GM19238 (cell line): ENCODE data around the gene DACH1.
"Not testable (repeated sequence)": the region's sequence is repeated elsewhere in the genome, so short reads cannot be mapped to it uniquely, and the experiment has no call there.

ENCODE experiments used
- DNase-seq: peaks from one replicate; pipeline ENCODE4 v3.0.0; 2011; ENCODE audit warnings: low spot score; ENCODE audit not compliant: insufficient read length

DACH1 gene

DNA sequence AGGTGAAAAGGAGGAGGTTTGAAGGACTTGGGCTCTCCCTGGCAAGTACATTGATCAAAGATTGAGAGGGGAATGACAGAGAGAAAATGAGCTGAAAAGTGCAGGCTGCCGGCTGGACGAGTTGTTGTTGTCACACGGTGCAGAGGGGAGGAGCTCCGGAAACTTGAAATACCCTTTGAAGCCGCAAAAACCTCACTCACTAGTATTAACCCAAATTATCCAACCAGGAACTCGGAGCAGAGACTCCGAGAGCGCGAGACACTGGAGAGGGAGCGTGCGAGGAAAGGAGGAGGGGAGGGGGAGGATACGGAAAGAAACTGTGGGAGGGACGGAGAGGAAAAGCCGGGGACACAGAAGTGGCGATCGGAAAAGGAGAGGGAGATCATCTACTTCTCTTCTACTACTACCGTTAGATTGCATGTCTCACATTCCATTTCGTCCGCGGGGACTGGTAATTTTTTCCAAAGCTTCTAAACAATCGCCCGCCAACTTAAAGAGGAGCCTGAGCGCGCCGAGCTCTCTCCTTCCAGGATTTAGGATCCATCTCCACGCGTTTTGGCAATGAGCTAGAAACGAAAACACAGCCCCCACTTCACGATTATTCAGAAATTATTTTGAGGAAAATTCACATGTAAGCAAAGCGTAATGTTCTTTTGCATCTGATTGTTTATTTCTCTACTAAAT lies at the start of gene DACH1:
DACH1 (minus strand) TSS at position 74 of the 684 bp plus-strand sequence.
- DNase-seq, result no peak

GRCh38 chr13:71913717-71914116 lies 46.7 kb upstream of the DACH1 start:
- no peak for DNase-seq

DNA sequence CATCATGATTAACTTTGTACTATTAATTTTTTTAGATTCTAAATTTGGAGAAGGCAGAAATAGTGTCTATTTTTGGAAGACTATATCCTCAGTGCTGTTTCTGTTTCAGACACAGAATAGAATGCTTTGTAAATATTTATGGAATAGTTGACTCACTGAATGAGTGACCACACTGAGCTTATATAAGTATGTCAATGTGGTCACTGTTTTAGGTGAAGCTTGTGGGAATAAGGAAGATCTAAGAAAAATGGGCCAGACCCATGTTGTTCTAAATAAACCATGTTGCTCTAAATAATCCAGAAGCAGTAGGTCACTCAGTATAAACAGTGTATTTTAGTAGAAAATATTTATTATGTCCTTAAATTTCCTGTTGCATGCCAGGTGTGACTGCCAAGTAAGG lies 45.5 kb upstream of the DACH1 start:
- DNase-seq, result no peak

DNA sequence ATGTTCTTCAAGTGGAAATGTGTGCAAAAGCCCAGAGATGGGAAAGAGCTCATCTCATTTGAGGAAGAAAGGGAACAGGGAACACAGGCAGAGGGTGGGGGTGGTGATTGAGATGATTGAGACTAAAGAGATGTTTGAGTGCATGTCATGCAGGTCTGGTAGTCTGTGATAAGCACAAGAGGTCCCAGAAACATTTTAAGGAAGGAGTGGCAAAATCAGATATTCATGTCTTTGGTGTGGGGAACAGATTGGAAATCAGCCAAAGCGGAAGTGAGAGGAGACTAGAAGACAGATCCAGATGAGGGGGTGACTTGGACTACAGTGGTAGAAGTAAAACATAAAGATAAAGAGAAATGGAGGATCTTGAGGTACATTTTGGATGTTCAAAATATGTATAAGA lies 39.4 kb upstream of the DACH1 start:
- DNase-seq, result no peak

GRCh38 chr13:71902676-71903075 lies 35.7 kb upstream of the DACH1 start:
- no peak for DNase-seq

DNA sequence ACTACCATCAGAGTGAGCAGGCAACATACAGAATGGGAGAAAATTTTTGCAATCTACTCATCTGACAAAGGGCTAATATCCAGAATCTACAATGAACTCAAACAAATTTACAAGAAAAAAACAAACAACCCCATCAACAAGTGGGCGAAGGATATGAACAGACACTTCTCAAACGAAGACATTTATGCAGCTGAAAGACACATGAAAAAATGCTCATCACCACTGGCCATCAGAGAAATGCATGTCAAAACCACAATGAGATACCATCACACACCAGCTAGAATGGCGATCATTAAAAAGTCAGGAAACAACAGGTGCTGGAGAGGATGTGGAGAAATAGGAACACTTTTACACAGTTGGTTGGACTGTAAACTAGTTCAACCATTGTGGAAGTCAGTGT lies 26.5 kb upstream of the DACH1 start:
- not testable (repeated sequence) for DNase-seq

DNA sequence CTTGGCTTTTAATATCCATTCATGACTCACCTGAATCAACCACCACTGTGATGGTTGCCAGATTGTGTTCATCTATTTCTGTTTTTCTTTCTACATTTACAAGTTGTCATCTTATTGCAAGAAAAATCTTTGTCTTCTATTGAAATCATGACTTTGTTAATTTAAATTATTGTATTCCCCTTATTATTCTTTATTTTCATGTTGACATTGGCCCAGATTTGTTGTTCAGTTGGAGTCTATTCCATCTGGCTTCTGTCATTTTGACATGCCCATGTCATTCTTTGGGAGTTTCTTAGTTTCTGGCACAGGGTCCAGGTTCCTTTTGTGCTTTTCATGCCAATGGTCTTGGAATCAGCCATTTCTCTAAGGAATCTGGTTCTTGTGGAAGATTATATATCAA lies 19.9 kb upstream of the DACH1 start:
- no peak for DNase-seq

GRCh38 chr13:71882120-71882519 lies 15.1 kb upstream of the DACH1 start:
- DNase-seq, result no peak

- DNase-seq, result no peak
Measured at GRCh38 chr13:71880753-71881541, 13.9 kb upstream of the DACH1 start.

DNA sequence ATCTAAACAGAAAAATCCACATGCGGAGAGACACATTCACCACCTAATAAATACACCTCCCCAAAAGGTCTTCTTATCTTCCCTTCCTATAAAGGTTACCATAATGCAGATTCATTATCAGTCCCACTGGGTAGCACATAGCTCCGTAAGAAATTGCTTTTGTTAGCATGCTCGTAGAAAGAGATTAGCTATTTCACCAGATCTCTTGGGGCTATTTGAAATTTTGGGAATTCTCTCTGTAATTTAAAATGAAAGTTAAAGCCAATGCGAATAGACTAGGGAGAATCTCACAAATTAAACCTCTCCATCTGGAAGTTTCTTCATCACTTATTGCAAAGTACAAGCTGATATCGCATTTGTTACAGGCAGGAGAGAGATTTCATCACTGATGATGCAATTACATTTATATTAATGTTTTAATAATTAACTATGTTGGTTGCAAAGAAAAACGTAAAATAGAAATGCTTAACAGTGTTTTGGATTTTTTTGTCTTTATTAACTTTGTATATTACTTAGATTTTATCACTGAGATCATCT lies 12.9 kb upstream of the DACH1 start:
- DNase-seq, result no peak

DNA sequence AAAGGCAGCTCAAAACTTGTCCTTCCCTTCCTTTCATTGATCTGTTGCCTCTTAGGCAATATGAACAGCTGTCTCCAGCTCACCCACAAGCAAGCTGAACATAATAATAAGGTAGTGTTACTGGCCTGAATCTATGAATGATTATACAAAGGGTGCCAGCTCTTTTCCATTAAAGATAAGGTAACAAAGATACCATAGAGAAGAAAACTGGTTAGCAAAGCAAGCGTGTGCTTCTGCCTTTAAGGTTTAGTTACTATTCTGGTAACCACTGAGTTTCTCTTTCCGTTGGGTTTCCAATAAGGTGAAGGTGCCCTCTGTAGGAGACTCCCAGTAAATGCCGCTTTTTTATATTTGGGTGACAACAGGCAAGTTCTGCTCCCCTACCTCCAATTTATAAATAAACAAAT lies 12.1 kb upstream of the DACH1 start:
- DNase-seq, result no peak

DNA sequence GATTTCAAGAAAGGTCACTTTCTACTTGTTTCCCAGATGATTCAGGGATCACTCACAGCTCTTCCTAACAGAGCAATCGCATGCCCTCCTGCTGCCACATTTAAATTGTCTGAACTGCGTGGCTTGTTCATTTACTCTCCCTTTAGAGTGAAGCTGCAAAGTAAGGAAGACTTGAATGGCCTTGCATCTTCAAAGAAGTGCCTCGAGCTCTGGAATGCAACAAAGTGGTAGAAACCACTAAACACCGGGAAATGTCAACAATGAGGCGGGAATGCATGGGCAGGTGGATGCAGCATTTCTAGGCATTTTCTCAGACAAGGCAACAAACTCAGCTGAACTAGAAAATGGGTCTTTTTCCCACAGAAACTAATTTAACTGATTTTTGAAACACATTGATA lies 10.3 kb upstream of the DACH1 start:
- DNase-seq, result no peak

- DNase-seq, result no peak
Measured at GRCh38 chr13:71876648-71877255, 9.7 kb upstream of the DACH1 start.

GRCh38 chr13:71875823-71876222 lies 8.8 kb upstream of the DACH1 start:
- no peak for DNase-seq

DNA sequence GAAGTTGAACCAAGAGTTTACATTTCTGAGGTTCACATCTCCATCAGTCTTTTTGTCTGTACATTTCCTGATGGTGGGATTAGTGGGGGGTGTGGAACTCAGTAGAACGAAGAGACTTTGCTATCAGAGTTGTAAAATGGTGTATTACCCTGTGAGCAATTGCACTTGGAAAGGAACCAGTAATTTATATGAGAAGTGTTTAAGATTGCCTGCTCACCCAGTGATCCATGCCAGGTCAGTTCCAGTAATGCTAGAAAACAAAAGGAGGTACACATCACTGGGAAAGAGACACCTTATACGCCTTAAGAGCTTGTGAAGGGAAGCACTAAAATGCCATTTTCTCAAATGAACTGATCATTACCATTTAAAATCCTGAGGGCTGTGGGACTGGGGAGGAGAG lies 7.5 kb upstream of the DACH1 start:
- no peak for DNase-seq

- DNase-seq, result no peak
Measured at GRCh38 chr13:71873418-71874247, 6.6 kb upstream of the DACH1 start.

DNA sequence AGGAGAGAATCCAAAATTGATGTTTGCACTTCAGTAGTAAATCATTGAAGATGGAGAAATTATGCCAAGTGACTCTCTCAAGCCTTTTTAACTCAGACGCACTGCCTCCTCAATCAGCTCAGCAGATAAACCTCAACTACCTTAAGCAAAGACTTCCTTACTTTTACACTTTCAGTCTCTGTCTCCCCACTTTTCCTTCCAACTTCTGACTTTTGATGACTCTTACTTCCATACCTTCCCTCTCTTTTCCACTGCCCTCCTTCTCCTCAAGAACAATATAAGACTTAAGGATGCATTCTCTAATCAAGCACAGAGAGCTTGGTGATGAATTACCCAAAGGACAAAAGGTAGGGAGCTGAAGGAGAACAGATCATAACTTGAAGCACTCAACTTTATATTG lies 4.8 kb upstream of the DACH1 start:
- DNase-seq, result no peak

GRCh38 chr13:71871176-71871754 lies 4.3 kb upstream of the DACH1 start:
- no peak for DNase-seq

GRCh38 chr13:71870100-71870499 lies 3.1 kb upstream of the DACH1 start:
- no peak for DNase-seq

DNA sequence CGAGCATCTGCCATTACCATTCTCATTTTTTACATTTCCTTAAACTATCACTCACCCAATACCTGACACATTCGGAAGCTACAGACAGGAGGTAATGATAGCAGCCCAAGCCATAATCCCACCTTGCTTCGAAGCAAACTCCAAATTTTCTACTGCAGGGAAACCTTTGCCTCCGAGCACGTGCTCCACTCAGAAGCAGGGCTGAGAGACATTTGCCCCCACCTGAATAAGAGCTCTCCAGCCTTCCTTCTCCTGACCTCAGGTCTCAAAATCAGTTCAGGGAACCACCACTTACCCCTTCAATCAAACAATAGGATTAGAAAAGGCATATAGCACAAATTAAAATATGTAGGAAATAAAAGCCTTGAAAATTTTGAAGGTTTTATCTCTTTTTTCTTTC lies 2.3 kb upstream of the DACH1 start:
- no peak for DNase-seq
